ENCODE data around the gene MED31.

MED31 gene

DNA sequence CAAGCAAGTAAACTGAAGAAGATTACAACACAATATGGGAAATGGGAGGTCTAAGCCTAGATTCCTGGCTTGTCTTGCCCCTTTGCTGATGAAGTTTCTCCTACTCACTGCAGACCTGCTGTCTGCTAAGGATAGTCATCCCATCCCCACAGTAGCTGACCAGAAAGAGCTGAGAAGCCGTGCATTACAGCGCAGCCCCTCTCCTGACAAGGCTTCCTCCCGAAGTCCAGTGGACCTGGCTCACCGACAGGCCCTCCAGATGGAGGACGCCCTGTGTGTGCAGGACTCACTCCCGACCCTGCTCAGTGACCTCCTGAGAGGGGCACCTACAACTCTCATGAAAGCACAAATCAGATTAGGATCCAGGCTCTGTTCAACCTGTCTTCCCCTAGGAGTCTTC is 46.3 kb downstream of the MED31 start:
- TF ChIP-seq, protein P1, sequence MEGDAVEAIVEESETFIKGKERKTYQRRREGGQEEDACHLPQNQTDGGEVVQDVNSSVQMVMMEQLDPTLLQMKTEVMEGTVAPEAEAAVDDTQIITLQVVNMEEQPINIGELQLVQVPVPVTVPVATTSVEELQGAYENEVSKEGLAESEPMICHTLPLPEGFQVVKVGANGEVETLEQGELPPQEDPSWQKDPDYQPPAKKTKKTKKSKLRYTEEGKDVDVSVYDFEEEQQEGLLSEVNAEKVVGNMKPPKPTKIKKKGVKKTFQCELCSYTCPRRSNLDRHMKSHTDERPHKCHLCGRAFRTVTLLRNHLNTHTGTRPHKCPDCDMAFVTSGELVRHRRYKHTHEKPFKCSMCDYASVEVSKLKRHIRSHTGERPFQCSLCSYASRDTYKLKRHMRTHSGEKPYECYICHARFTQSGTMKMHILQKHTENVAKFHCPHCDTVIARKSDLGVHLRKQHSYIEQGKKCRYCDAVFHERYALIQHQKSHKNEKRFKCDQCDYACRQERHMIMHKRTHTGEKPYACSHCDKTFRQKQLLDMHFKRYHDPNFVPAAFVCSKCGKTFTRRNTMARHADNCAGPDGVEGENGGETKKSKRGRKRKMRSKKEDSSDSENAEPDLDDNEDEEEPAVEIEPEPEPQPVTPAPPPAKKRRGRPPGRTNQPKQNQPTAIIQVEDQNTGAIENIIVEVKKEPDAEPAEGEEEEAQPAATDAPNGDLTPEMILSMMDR (IDR thresholded peaks at IDR 0.05): no peak
- Histone ChIP-seq H3K36me3 (ENCODE audit: control insufficient read depth, insufficient read depth, low read length) (no peaks in the 10 kb centered on the region), H3K27me3 (ENCODE audit: control insufficient read depth, insufficient read depth, low read length) (no peaks in the 10 kb centered on the region), H3K27ac (no peak overlapping the region), H3K9ac (no peak overlapping the region), H3K9me3 (ENCODE audit: control insufficient read depth, low read length) (no peaks in the 10 kb centered on the region), H3K4me2 (ENCODE audit: low read length) (no peak overlapping the region), H2AFZ (no peak overlapping the region), H3K4me1 (no peaks in the 10 kb centered on the region), H3K4me3 (ENCODE audit: low read depth, low read length) (no peak overlapping the region), H3K79me2 (no peaks in the 10 kb centered on the region)

DNA sequence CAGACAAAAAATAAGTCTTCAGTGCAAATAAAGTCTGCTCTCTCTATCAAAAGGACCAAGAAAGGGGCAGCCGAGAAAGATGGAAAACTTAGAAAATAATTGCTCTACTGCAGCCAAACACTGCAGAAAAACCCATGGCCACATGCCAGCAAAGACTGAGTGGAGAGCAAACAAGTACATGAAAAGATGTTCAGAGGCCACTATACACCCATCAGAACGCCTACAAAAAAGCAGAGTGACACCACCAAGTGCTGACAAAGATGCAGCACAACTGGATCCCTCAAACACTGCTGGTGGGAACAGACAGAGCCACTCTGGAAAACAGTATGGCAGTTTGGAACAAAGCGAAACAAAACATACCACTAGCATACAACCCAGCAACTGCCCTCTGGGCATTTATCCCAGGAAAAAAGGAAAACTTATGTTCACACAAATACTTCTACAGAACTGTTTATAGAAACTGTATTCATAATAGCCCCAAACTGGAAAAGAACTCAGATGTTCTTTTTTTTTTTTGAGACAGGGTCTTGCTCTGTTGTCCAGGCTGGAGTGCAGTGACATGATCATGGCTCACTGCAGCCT is 47.6 kb downstream of the MED31 start:
- Histone ChIP-seq H3K9ac (no peak overlapping the region), H3K36me3 (ENCODE audit: control insufficient read depth, insufficient read depth, low read length) (no peaks in the 10 kb centered on the region), H2AFZ (no peak overlapping the region), H3K79me2 (no peaks in the 10 kb centered on the region), H3K9me3 (ENCODE audit: control insufficient read depth, low read length) (no peaks in the 10 kb centered on the region), H3K4me2 (ENCODE audit: low read length) (no peak overlapping the region), H3K27ac (no peak overlapping the region), H3K4me3 (ENCODE audit: low read depth, low read length) (no peak overlapping the region), H3K27me3 (ENCODE audit: control insufficient read depth, insufficient read depth, low read length) (no peaks in the 10 kb centered on the region), H3K4me1 (no peaks in the 10 kb centered on the region)
- TF ChIP-seq, protein P1 (IDR thresholded peaks at IDR 0.05): no peak

DNA sequence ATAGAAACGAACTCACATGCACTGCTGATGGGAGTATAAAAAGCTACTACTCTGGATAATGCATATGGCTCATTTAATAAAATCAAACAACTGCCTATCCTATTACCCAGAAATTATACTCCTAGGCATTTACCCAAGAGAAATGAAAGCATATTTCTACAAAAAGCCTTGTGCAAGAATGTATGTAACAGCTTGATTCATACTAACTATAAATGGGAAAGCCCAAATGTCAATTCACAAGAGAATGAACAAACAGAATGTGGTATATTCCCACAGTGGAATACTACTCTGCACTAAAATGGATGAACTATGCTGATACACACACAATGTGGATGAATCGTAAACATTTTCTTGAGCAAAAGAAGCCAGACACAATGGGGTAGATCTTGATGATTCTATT is 49.3 kb downstream of the MED31 start:
- H3K27ac ChIP-seq: no peak overlapping the region
- no peaks in the 10 kb centered on the region for H3K4me1 ChIP-seq
- no peak overlapping the region for H3K4me2 ChIP-seq (ENCODE audit: low read length)
- H3K9ac ChIP-seq: no peak overlapping the region
- H3K27me3 ChIP-seq (ENCODE audit: control insufficient read depth, insufficient read depth, low read length): no peaks in the 10 kb centered on the region
- no peaks in the 10 kb centered on the region for H3K9me3 ChIP-seq (ENCODE audit: control insufficient read depth, low read length)
- no peaks in the 10 kb centered on the region for H3K79me2 ChIP-seq
- no peak overlapping the region for H2AFZ ChIP-seq
- no peak overlapping the region for H3K4me3 ChIP-seq (ENCODE audit: low read depth, low read length)
- no peaks in the 10 kb centered on the region for H3K36me3 ChIP-seq (ENCODE audit: control insufficient read depth, insufficient read depth, low read length)
- TF ChIP-seq, protein P1 (IDR thresholded peaks at IDR 0.05): no peak

DNA sequence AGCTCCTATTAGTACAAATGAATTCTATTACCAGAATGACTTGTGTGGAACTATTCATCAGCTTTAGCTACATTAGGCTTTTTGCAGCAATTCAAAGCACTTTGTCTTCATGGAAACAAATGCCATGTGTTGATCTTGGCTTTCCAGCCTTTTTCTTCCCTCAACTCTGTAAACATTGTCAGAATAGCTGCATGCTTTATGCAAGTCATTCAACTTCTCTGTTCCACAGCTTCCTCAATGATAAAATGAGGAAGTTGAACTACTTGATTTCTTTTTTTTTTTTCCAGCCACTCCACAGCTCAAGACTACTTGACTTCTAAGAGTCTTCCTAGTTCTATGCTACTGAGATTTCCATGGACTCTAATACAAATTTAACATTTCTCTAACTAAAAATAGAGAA is 52.0 kb downstream of the MED31 start:
- Histone ChIP-seq H3K9me3 (ENCODE audit: control insufficient read depth, low read length) (no peaks in the 10 kb centered on the region), H2AFZ (no peak overlapping the region), H3K4me2 (ENCODE audit: low read length) (no peak overlapping the region), H3K4me1 (no peaks in the 10 kb centered on the region), H3K4me3 (ENCODE audit: low read depth, low read length) (no peak overlapping the region), H3K27me3 (ENCODE audit: control insufficient read depth, insufficient read depth, low read length) (no peaks in the 10 kb centered on the region), H3K9ac (no peak overlapping the region), H3K27ac (no peak overlapping the region), H3K79me2 (no peaks in the 10 kb centered on the region), H3K36me3 (ENCODE audit: control insufficient read depth, insufficient read depth, low read length) (no peaks in the 10 kb centered on the region)
- TF ChIP-seq, protein P1 (IDR thresholded peaks at IDR 0.05): no peak

DNA sequence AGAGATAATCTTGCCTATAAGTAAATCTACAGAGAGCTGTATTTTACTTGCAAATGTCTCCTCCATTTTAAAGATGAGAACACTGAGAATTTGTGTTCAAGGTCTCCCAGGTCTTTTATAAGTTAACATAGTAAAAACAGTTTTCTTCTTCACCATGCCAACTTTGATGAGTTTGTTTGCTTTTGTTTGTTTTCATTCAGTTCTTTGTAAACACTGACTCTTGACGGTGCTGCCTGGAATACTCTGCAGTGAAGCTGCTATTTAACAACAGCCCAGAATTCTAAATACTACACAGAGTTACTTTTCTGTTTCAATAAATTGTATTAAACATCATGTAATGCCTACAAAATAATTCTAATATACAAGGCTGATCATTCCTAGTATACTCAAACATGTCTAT is 53.7 kb downstream of the MED31 start:
- no peak overlapping the region for H3K4me3 ChIP-seq (ENCODE audit: low read depth, low read length)
- no peaks in the 10 kb centered on the region for H3K36me3 ChIP-seq (ENCODE audit: control insufficient read depth, insufficient read depth, low read length)
- no peak overlapping the region for H3K9ac ChIP-seq
- no peaks in the 10 kb centered on the region for H3K9me3 ChIP-seq (ENCODE audit: control insufficient read depth, low read length)
- no peak overlapping the region for H3K4me2 ChIP-seq (ENCODE audit: low read length)
- H3K27ac ChIP-seq: no peak overlapping the region
- no peaks in the 10 kb centered on the region for H3K4me1 ChIP-seq
- H3K27me3 ChIP-seq (ENCODE audit: control insufficient read depth, insufficient read depth, low read length): no peaks in the 10 kb centered on the region
- H3K79me2 ChIP-seq: no peaks in the 10 kb centered on the region
- TF ChIP-seq, protein P1 (IDR thresholded peaks at IDR 0.05): no peak
- H2AFZ ChIP-seq: no peak overlapping the region

All from parathyroid adenoma (tissue), 2 donors.